Activated naive CD8-positive, alpha-beta T cell treated with anti-CD3 and anti-CD28 coated beads, Interleukin-2, amount 50 U/mL, for 24 hours (primary cell): ENCODE results near the gene RBBP9.
"Not testable (repeated sequence)": the region's sequence is repeated elsewhere in the genome, so short reads cannot be mapped to it uniquely, and the experiment has no call there.

ENCODE experiments used
- ATAC-seq: fragments of 150-1000 bp; cut with Tn5 transposase; one replicate; pipeline ENCODE4 v1.10.0; 2021
- DNase-seq: peaks from one replicate; pipeline ENCODE4 v3.0.0; 2021
- H3K27ac Mint-ChIP-seq: one replicate; pipeline ENCODE4 v1.8.0; 2021; ENCODE audit warnings: mild to moderate bottlenecking, mixed read lengths
- H3K27me3 Mint-ChIP-seq: one replicate; pipeline ENCODE4 v1.8.0; 2021; ENCODE audit warnings: mixed read lengths
- H3K36me3 Mint-ChIP-seq: one replicate; pipeline ENCODE4 v1.8.0; 2021; ENCODE audit warnings: low read depth, mixed read lengths
- H3K4me1 Mint-ChIP-seq: one replicate; pipeline ENCODE4 v1.8.0; 2021; ENCODE audit warnings: mixed read lengths
- H3K4me3 Mint-ChIP-seq: one replicate; pipeline ENCODE4 v1.8.0; 2021; ENCODE audit warnings: mild to moderate bottlenecking, moderate library complexity, mixed read lengths
- H3K9me3 Mint-ChIP-seq: one replicate; pipeline ENCODE4 v1.8.0; 2021; ENCODE audit warnings: mixed read lengths

Gene RBBP9

DNA sequence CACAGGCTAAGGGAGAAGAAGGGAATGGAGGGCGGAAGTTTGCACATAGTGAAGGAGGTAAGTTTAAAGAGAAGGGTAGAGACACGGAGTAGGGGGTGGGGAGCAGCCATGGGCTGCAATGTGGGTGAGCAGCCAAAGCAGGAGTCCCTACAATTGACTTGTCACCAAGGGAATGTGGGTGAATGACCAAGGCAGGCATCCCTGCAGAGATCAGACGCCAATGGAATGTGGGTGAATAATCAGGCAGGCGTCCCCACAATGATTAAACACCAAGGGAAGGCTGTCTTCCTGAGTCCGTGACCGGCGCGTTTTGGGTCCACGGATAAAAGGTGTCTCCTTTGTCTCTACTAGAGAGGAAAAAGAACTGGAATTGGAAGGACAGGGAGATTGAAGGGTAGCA lies 25.0 kb upstream of the RBBP9 start:
- H3K4me3 Mint-ChIP-seq, H3K4me1 Mint-ChIP-seq, H3K27ac Mint-ChIP-seq, H3K27me3 Mint-ChIP-seq, DNase-seq, ATAC-seq, H3K9me3 Mint-ChIP-seq: not testable (repeated sequence)
- H3K36me3 Mint-ChIP-seq: peaks cover 21% of the 10 kb centered on the region

- ATAC-seq (no peak), DNase-seq (no peak)
- Mint-ChIP-seq H3K36me3 (peaks cover 27% of the 10 kb centered on the region), H3K4me1 (peaks cover 14% of the 10 kb centered on the region), H3K27ac (peak overlapping the region; percentile 12), H3K9me3 (no peaks in the 10 kb centered on the region), H3K4me3 (no peak overlapping the region), H3K27me3 (no peaks in the 10 kb centered on the region)
Measured at GRCh38 chr20:18515973-18516372, 18.9 kb upstream of the RBBP9 start.

- Mint-ChIP-seq H3K4me1 (peaks cover 31% of the 10 kb centered on the region), H3K27me3 (no peaks in the 10 kb centered on the region), H3K4me3 (no peak overlapping the region), H3K27ac (no peak overlapping the region), H3K36me3 (peaks cover 42% of the 10 kb centered on the region), H3K9me3 (no peaks in the 10 kb centered on the region)
- no peak for DNase-seq
- ATAC-seq: no peak
Measured at GRCh38 chr20:18514127-18514526, 17.1 kb upstream of the RBBP9 start.

- H3K36me3 Mint-ChIP-seq: peaks cover 49% of the 10 kb centered on the region
- H3K27ac Mint-ChIP-seq: no peak overlapping the region
- ATAC-seq: no peak
- no peaks in the 10 kb centered on the region for H3K9me3 Mint-ChIP-seq
- H3K27me3 Mint-ChIP-seq: no peaks in the 10 kb centered on the region
- no peak overlapping the region for H3K4me3 Mint-ChIP-seq
- H3K4me1 Mint-ChIP-seq: peaks cover 40% of the 10 kb centered on the region
- DNase-seq: no peak
Measured at GRCh38 chr20:18513208-18513607, 16.2 kb upstream of the RBBP9 start.

DNA sequence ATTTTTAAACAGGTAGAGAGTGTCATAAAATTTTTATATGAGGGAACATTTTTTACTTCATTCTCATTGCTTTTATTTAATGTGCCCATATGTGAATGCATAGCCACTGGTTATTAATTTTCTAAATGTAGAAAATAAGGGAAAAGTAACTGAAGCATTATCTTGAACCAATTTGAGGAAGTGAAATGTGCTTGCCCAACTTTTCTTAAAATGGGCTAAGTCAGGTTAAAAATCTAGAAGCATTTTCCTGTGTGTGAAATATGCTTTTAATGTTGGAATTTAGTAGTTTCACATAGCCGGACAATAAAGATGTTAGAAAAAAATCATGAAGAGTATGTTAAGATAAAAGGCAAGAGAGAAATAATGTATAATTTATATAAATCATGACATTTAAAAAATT lies 14.5 kb upstream of the RBBP9 start:
- H3K36me3 Mint-ChIP-seq: peaks cover 57% of the 10 kb centered on the region
- ATAC-seq (no peak), DNase-seq (no peak)
- H3K27ac Mint-ChIP-seq: peak overlapping the region; percentile 39
- H3K4me1 Mint-ChIP-seq: peaks cover 54% of the 10 kb centered on the region
- peaks cover 2% of the 10 kb centered on the region for H3K27me3 Mint-ChIP-seq
- no peak overlapping the region for H3K4me3 Mint-ChIP-seq
- no peaks in the 10 kb centered on the region for H3K9me3 Mint-ChIP-seq

- Mint-ChIP-seq H3K4me1 (peaks cover 54% of the 10 kb centered on the region), H3K9me3 (no peaks in the 10 kb centered on the region), H3K4me3 (peak within 1 kb of the TSS; percentile 100), H3K27me3 (peaks cover 2% of the 10 kb centered on the region), H3K36me3 (peaks cover 41% of the 10 kb centered on the region), H3K27ac (peak within 1 kb of the TSS; percentile 99)
- ATAC-seq (peak; percentile 95), DNase-seq (peak; percentile 98)
Measured at GRCh38 chr20:18507218-18508191, 10.5 kb upstream of the RBBP9 start, which contains the start of gene SEC23B. Gene SEC23B (plus strand): TSS chr20:18507940. CDS start chr20:18510836, 2,896 bp downstream.

- peak overlapping the region; percentile 99 for H3K27ac Mint-ChIP-seq
- peak overlapping the region; percentile 100 for H3K4me3 Mint-ChIP-seq
- peaks cover 54% of the 10 kb centered on the region for H3K4me1 Mint-ChIP-seq
- ATAC-seq (no peak), DNase-seq (peak; percentile 13)
- H3K9me3 Mint-ChIP-seq: no peaks in the 10 kb centered on the region
- H3K27me3 Mint-ChIP-seq: peaks cover 4% of the 10 kb centered on the region
- H3K36me3 Mint-ChIP-seq: peaks cover 38% of the 10 kb centered on the region
Measured at GRCh38 chr20:18506744-18507143, 9.7 kb upstream of the RBBP9 start.

DNA sequence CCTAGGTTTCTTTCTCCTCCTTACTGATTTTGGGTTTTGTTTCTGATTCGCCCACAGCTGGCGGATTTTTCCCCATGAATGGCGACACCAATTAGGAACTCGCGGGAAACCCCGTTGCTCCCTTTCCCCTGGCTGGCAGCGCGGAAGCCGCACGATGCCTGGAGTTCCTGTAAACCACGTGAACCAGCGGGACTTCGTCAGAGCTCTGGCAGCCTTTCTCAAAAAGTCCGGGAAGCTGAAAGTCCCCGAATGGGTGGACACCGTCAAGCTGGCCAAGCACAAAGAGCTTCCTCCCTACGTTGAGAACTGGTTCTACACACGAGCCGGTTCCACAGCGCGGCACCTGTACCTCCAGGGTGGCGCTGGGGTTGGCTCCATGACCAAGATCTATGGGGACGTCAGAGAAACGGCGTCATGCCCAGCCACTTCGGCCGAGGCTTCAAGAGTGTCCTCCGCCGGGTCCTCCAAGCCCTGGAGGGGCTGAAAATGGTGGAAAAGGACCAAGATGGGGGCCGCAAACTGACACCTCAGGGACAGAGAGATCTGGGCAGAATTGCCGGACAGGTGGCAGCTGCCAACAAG lies 7.5 kb upstream of the RBBP9 start:
- Mint-ChIP-seq H3K27me3 (peaks cover 5% of the 10 kb centered on the region), H3K9me3 (no peaks in the 10 kb centered on the region), H3K27ac (no peak overlapping the region), H3K4me1 (peaks cover 34% of the 10 kb centered on the region), H3K36me3 (peaks cover 17% of the 10 kb centered on the region), H3K4me3 (no peak overlapping the region)
- no peak for DNase-seq
- no peak for ATAC-seq

DNA sequence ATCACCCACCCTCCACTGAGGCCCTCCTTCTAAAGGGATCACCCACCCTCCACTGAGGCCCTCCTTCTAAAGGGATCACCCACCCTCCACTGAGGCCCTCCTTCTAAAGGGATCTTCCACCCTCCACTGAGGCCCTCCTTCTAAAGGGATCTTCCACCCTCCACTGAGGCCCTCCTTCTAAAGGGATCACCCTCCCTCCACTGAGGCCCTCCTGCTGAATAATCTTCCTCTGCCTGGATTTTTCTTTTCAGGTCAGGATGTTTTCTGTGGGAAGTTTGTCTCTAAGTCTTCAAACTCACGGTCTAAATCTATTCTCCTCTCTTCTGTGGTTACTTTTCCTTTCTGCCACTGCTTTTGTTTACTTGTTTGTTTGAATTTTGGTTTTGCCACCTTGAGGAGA lies 4.6 kb upstream of the RBBP9 start:
- H3K27me3 Mint-ChIP-seq, DNase-seq, ATAC-seq, H3K36me3 Mint-ChIP-seq, H3K4me3 Mint-ChIP-seq, H3K9me3 Mint-ChIP-seq: not testable (repeated sequence)
- Mint-ChIP-seq H3K4me1 (peaks cover 13% of the 10 kb centered on the region), H3K27ac (peak overlapping the region; percentile 2)

DNA sequence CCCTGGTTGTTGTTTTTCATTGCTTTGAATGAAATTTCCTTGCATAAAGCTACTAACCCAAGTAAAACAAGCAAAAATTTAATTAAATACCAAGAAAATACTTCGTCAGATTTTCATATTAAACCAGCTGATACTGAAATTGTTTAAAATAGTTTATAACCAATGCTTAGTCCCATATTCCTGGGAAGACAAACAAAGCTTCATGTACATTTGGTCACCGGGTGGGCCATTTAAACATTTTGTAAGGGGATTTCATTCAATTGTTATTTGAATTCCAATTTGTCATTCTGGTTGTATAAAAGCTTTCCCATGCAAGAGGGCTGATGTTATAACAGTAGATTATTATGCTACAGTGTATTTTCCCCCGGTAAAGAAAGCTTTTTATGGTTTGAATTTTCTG lies 578 bp upstream of the RBBP9 start:
- Mint-ChIP-seq H3K4me1 (peaks cover 14% of the 10 kb centered on the region), H3K27me3 (peaks cover 3% of the 10 kb centered on the region), H3K27ac (peak overlapping the region; percentile 82), H3K4me3 (peak overlapping the region; percentile 95), H3K36me3 (peaks cover 10% of the 10 kb centered on the region), H3K9me3 (no peaks in the 10 kb centered on the region)
- DNase-seq (no peak), ATAC-seq (no peak)

GRCh38 chr20:18496042-18496441 lies 983 bp downstream of the RBBP9 start:
- H3K4me3 Mint-ChIP-seq: peak overlapping the region; percentile 95

GRCh38 chr20:18488301-18488700 lies 8.7 kb downstream of the RBBP9 start:
- no peak for DNase-seq
- H3K4me1 Mint-ChIP-seq: no peaks in the 10 kb centered on the region
- no peak for ATAC-seq
- no peak overlapping the region for H3K27ac Mint-ChIP-seq
- no peak overlapping the region for H3K4me3 Mint-ChIP-seq
- H3K9me3 Mint-ChIP-seq: no peaks in the 10 kb centered on the region
- no peaks in the 10 kb centered on the region for H3K27me3 Mint-ChIP-seq
- H3K36me3 Mint-ChIP-seq: peaks cover 27% of the 10 kb centered on the region

More at GRCh38 chr20:18496042-18496441, 983 bp downstream of the RBBP9 start:
- peaks cover 13% of the 10 kb centered on the region for H3K36me3 Mint-ChIP-seq
- H3K27me3 Mint-ChIP-seq: no peaks in the 10 kb centered on the region
- no peak for ATAC-seq
- H3K9me3 Mint-ChIP-seq: no peaks in the 10 kb centered on the region
- H3K4me1 Mint-ChIP-seq: peaks cover 14% of the 10 kb centered on the region
- DNase-seq: no peak
- H3K27ac Mint-ChIP-seq: no peak overlapping the region

- Mint-ChIP-seq H3K4me3 (no peak overlapping the region), H3K9me3 (no peaks in the 10 kb centered on the region), H3K27ac (no peak overlapping the region), H3K36me3 (peaks cover 32% of the 10 kb centered on the region), H3K27me3 (no peaks in the 10 kb centered on the region), H3K4me1 (no peaks in the 10 kb centered on the region)
- DNase-seq: no peak
- ATAC-seq: no peak
Measured at GRCh38 chr20:18481596-18481995, 15.4 kb downstream of the RBBP9 start.

- Mint-ChIP-seq H3K9me3 (no peaks in the 10 kb centered on the region), H3K4me3 (no peak overlapping the region), H3K4me1 (no peaks in the 10 kb centered on the region), H3K27ac (no peak overlapping the region), H3K27me3 (no peaks in the 10 kb centered on the region), H3K36me3 (peaks cover 37% of the 10 kb centered on the region)
- ATAC-seq (no peak), DNase-seq (no peak)
Measured at GRCh38 chr20:18477821-18478220, 19.2 kb downstream of the RBBP9 start.

GRCh38 chr20:18477218-18477617 lies 19.8 kb downstream of the RBBP9 start:
- Mint-ChIP-seq H3K4me3 (no peak overlapping the region), H3K36me3 (peaks cover 36% of the 10 kb centered on the region), H3K4me1 (no peaks in the 10 kb centered on the region), H3K27ac (no peak overlapping the region), H3K9me3 (no peaks in the 10 kb centered on the region), H3K27me3 (no peaks in the 10 kb centered on the region)
- ATAC-seq (no peak), DNase-seq (no peak)
